IMR-90 (cell line): ENCODE data around the gene NMUR1.

Source experiments
- MAFK ChIP-seq: IDR thresholded peaks from 2 replicates; pipeline ENCODE4 v1.6.1; 2012; ENCODE audit warnings: low read depth, low read length, improper control_type of control experiment
- MAZ ChIP-seq: IDR thresholded peaks from 2 replicates; pipeline ENCODE4 v1.6.1; 2012; ENCODE audit warnings: low read depth, mild to moderate bottlenecking, low read length, improper control_type of control experiment, moderate library complexity, borderline replicate concordance
- MXI1 ChIP-seq: IDR thresholded peaks from 2 replicates; pipeline ENCODE4 v1.6.1; 2012; ENCODE audit warnings: low read depth, mild to moderate bottlenecking, low read length, moderate library complexity, borderline replicate concordance
- POLR2A ChIP-seq: IDR thresholded peaks from 2 replicates; pipeline ENCODE4 v1.6.1; 2012; ENCODE audit warnings: mild to moderate bottlenecking, low read depth, low read length
- RCOR1 ChIP-seq: IDR thresholded peaks from 2 replicates; pipeline ENCODE4 v1.6.1; 2012; ENCODE audit warnings: mild to moderate bottlenecking, low read length, improper control_type of control experiment; ENCODE audit not compliant: insufficient replicate concordance
- RFX5 ChIP-seq: IDR thresholded peaks from 2 replicates; pipeline ENCODE4 v1.8.0; 2012; ENCODE audit warnings: low read depth, mild to moderate bottlenecking, low read length, moderate library complexity
- SMC3 ChIP-seq: fragments of 150-350 bp; IDR thresholded peaks from 2 replicates; pipeline ENCODE4 v1.6.1; 2016; ENCODE audit warnings: low read depth, mild to moderate bottlenecking, antibody characterized with exemption, low read length, moderate library complexity
- TF ChIP-seq, protein P1 (sequence below): conservative IDR thresholded peaks from 2 replicates; pipeline ENCODE4 v1.5.1; 2012; ENCODE audit warnings: mild to moderate bottlenecking, low read depth, low read length, improper control_type of control experiment
- TF ChIP-seq, protein P2 (sequence below): fragments of 150-350 bp; IDR thresholded peaks from 2 replicates; pipeline ENCODE4 v1.6.1; 2017; ENCODE audit warnings: mild to moderate bottlenecking, antibody characterized with exemption, low read length, low read depth

DNA sequence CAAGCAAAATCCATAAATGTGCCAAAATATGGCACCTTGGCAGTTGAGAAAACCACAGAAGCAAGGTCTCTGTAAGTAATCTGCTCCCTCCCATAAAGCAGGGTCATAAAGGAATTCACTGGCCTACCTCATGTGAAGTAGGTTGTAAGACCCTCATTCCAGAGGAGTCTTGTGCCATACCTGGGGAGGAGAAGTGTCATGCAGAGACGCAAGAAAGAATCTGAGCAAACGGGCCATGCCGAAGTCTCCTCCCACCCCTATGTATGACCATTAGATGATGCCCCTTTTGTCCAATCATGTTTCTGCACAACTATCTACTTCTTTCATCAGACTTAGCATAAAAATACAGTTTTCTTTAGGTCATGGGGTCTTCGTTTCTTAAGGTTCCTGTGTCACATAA, 14.6 kb downstream of the NMUR1 start:
- TF ChIP-seq, protein P1, sequence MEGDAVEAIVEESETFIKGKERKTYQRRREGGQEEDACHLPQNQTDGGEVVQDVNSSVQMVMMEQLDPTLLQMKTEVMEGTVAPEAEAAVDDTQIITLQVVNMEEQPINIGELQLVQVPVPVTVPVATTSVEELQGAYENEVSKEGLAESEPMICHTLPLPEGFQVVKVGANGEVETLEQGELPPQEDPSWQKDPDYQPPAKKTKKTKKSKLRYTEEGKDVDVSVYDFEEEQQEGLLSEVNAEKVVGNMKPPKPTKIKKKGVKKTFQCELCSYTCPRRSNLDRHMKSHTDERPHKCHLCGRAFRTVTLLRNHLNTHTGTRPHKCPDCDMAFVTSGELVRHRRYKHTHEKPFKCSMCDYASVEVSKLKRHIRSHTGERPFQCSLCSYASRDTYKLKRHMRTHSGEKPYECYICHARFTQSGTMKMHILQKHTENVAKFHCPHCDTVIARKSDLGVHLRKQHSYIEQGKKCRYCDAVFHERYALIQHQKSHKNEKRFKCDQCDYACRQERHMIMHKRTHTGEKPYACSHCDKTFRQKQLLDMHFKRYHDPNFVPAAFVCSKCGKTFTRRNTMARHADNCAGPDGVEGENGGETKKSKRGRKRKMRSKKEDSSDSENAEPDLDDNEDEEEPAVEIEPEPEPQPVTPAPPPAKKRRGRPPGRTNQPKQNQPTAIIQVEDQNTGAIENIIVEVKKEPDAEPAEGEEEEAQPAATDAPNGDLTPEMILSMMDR = no peak
- TF ChIP-seq POLR2A (no peak), MAZ (no peak), MXI1 (no peak), RFX5 (no peak), RCOR1 (no peak), SMC3 (no peak), MAFK (no peak)
- TF ChIP-seq, protein P2, sequence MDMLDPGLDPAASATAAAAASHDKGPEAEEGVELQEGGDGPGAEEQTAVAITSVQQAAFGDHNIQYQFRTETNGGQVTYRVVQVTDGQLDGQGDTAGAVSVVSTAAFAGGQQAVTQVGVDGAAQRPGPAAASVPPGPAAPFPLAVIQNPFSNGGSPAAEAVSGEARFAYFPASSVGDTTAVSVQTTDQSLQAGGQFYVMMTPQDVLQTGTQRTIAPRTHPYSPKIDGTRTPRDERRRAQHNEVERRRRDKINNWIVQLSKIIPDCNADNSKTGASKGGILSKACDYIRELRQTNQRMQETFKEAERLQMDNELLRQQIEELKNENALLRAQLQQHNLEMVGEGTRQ = no peak
